Measurements from ENCODE around the gene FBXO41. TPM values are rescaled to one million over a fixed set of nuclear protein-coding genes. Genes with fewer than 3 reads are reported as not detected.

The FBXO41 gene
- total and polyA plus RNA-seq, 2 experiments from 2014 or later, result 0.44 to 1.1 TPM

- Histone ChIP-seq H3K4me3 (no peak overlapping the region), H3K9me3 (ENCODE audit: low read depth) (no peaks in the 10 kb centered on the region), H3K27ac (no peak overlapping the region), H3K4me1 (ENCODE audit: insufficient read depth) (no peaks in the 10 kb centered on the region), H3K9ac (no peak overlapping the region), H3F3A (ENCODE audit: insufficient read depth) (no peaks in the 10 kb centered on the region; the same call in 1 of the 2 replicates), H4K20me1 (ENCODE audit: insufficient read depth) (no peaks in the 10 kb centered on the region), H3K36me3 (ENCODE audit: low read depth) (peaks cover 23% of the 10 kb centered on the region; the same call in 1 of the 2 replicates), H3K9me2 (ENCODE audit: insufficient read depth) (no peaks in the 10 kb centered on the region), H3K4me2 (ENCODE audit: unreplicated experiment) (no peak overlapping the region), H2AFZ (no peak overlapping the region), H3K79me2 (ENCODE audit: insufficient read depth) (no peaks in the 10 kb centered on the region), H3K27me3 (replicated peaks; ENCODE audit: insufficient read depth) (no peaks in the 10 kb centered on the region)
- WGBS, 2 experiments (ENCODE audit: low coverage in 1 of 2, low lambda C conversion rate in 2 of 2, missing lambda C conversion rate in 2 of 2), result 50 to 55% methylated on average over 4 of the region's 4 CpGs
- in situ Hi-C loops (cut with MboI), result no loop called here
- no peak for DNase-seq
- no peak for TF ChIP-seq EZH2phosphoT487 (IDR thresholded peaks at IDR 0.05; ENCODE audit: insufficient read depth, low read depth)
- TF ChIP-seq EZH2 (IDR thresholded peaks at IDR 0.05; ENCODE audit: insufficient read depth, poor library complexity, severe bottlenecking), result no peak
Measured at GRCh38 chr2:73255007-73255644, 29.2 kb downstream of the FBXO41 start.

- no peaks in the 10 kb centered on the region; the same call in 1 of the 2 replicates for H3F3A ChIP-seq (ENCODE audit: insufficient read depth)
- no peak for TF ChIP-seq EZH2 (IDR thresholded peaks at IDR 0.05; ENCODE audit: insufficient read depth, poor library complexity, severe bottlenecking)
- TF ChIP-seq EZH2phosphoT487 (IDR thresholded peaks at IDR 0.05; ENCODE audit: insufficient read depth, low read depth), result no peak
- H3K9me3 ChIP-seq (ENCODE audit: low read depth), result no peaks in the 10 kb centered on the region
- no peak overlapping the region for H3K4me3 ChIP-seq
- H3K9me2 ChIP-seq (ENCODE audit: insufficient read depth), result no peaks in the 10 kb centered on the region
- H4K20me1 ChIP-seq (ENCODE audit: insufficient read depth), result no peaks in the 10 kb centered on the region
- no peak overlapping the region for H3K27ac ChIP-seq
- H2AFZ ChIP-seq, result no peak overlapping the region
- no peak overlapping the region for H3K4me2 ChIP-seq (ENCODE audit: unreplicated experiment)
- WGBS, 2 experiments (ENCODE audit: low coverage in 1 of 2, low lambda C conversion rate in 2 of 2, missing lambda C conversion rate in 2 of 2), result 90 to 92% methylated on average over 7 of the region's 7 CpGs
- in situ Hi-C loops (cut with MboI), result no loop called here
- no peaks in the 10 kb centered on the region for H3K27me3 ChIP-seq (replicated peaks; ENCODE audit: insufficient read depth)
- no peaks in the 10 kb centered on the region for H3K4me1 ChIP-seq (ENCODE audit: insufficient read depth)
- no peaks in the 10 kb centered on the region for H3K79me2 ChIP-seq (ENCODE audit: insufficient read depth)
- H3K36me3 ChIP-seq (ENCODE audit: low read depth), result peaks cover 29% of the 10 kb centered on the region
- DNase-seq, result no peak
- H3K9ac ChIP-seq, result no peak overlapping the region
Measured at GRCh38 chr2:73254343-73255006, 29.8 kb downstream of the FBXO41 start.

- Histone ChIP-seq H3K4me3 (no peak overlapping the region), H3K9ac (no peak overlapping the region), H3K79me2 (ENCODE audit: insufficient read depth) (no peaks in the 10 kb centered on the region), H2AFZ (no peak overlapping the region), H3K9me2 (ENCODE audit: insufficient read depth) (no peaks in the 10 kb centered on the region), H3K36me3 (ENCODE audit: low read depth) (peaks cover 35% of the 10 kb centered on the region), H3F3A (ENCODE audit: insufficient read depth) (no peaks in the 10 kb centered on the region; the same call in 1 of the 2 replicates), H3K4me2 (ENCODE audit: unreplicated experiment) (no peak overlapping the region), H4K20me1 (ENCODE audit: insufficient read depth) (no peaks in the 10 kb centered on the region), H3K27ac (no peak overlapping the region), H3K9me3 (ENCODE audit: low read depth) (no peaks in the 10 kb centered on the region), H3K4me1 (ENCODE audit: insufficient read depth) (no peaks in the 10 kb centered on the region), H3K27me3 (replicated peaks; ENCODE audit: insufficient read depth) (no peaks in the 10 kb centered on the region)
- WGBS, 2 experiments (ENCODE audit: low coverage in 1 of 2, low lambda C conversion rate in 2 of 2, missing lambda C conversion rate in 2 of 2), result 100% methylated on average over 3 of the region's 3 CpGs
- TF ChIP-seq EZH2 (IDR thresholded peaks at IDR 0.05; ENCODE audit: insufficient read depth, poor library complexity, severe bottlenecking), result no peak
- TF ChIP-seq EZH2phosphoT487 (IDR thresholded peaks at IDR 0.05; ENCODE audit: insufficient read depth, low read depth), result no peak
- no peak for DNase-seq
- in situ Hi-C loops (cut with MboI), result no loop called here
Measured at GRCh38 chr2:73253901-73254300, 30.4 kb downstream of the FBXO41 start.

GRCh38 chr2:73253400-73253799 lies 30.9 kb downstream of the FBXO41 start:
- Histone ChIP-seq H3K9me2 (ENCODE audit: insufficient read depth) (no peaks in the 10 kb centered on the region), H3K9ac (no peak overlapping the region), H2AFZ (no peak overlapping the region), H4K20me1 (ENCODE audit: insufficient read depth) (no peaks in the 10 kb centered on the region), H3K4me3 (no peak overlapping the region), H3K4me1 (ENCODE audit: insufficient read depth) (no peaks in the 10 kb centered on the region), H3K27ac (no peak overlapping the region), H3F3A (ENCODE audit: insufficient read depth) (no peaks in the 10 kb centered on the region; the same call in 1 of the 2 replicates), H3K9me3 (ENCODE audit: low read depth) (no peaks in the 10 kb centered on the region), H3K27me3 (replicated peaks; ENCODE audit: insufficient read depth) (no peaks in the 10 kb centered on the region), H3K4me2 (ENCODE audit: unreplicated experiment) (no peak overlapping the region), H3K36me3 (ENCODE audit: low read depth) (peaks cover 40% of the 10 kb centered on the region), H3K79me2 (ENCODE audit: insufficient read depth) (no peaks in the 10 kb centered on the region)
- TF ChIP-seq EZH2 (IDR thresholded peaks at IDR 0.05; ENCODE audit: insufficient read depth, poor library complexity, severe bottlenecking) (no peak), EZH2phosphoT487 (IDR thresholded peaks at IDR 0.05; ENCODE audit: insufficient read depth, low read depth) (no peak)
- no peak for DNase-seq
- in situ Hi-C loops (cut with MboI), result no loop called here
- WGBS, 2 experiments (ENCODE audit: low coverage in 1 of 2, low lambda C conversion rate in 2 of 2, missing lambda C conversion rate in 2 of 2), result 53 to 61% methylated on average over 2 of the region's 2 CpGs
